NCI-H2196 (cell line): ENCODE measurements around the gene SLC26A9.

ENCODE experiments used
- DNase-seq: peaks from one replicate; lab custom pipeline; 2025; ENCODE audit not compliant: unreplicated experiment; lab: John Stamatoyannopoulos, UW

SLC26A9 gene

DNA sequence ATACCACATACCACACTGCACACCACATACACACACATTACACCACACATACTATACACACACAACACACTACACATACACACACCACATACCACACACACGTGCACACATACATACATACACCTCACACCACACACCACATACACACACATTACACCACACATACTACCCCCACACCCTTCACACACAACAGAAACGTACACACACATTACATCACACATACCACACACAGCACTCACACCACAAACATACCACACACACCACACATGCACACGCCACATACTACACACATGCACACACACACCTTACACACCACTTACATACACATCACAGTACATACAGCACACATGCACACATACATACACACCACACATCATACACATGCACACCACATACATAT lies 31.5 kb upstream of the SLC26A9 start:
- DNase-seq: no peak

DNA sequence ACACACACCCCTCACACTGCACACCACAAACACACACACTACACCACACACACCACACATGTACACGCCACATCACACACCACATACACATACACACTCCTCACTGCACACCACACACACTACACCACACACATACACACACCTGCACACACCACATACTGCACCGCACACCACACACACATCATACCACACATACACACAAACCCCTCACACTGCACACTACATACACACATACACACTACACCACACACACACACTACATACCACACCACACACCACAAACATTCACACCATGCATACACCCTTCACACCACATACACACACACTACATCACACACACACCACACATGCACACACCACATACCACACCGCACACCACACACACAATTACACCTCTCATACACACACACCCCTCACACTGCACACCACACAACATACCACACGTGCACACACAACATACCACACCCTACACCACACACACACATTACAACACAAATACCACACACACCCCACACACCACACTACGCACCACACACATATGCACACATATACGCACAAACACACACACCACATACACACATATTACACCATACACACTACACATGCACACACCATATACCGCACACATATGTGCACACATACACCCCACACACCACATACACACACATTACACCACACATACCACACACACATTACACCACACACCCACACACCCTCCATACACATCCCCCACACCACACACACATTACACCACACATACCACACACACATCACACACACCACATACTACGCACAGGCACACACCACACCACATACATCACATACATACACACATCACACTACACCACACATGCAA lies 30.3 kb upstream of the SLC26A9 start:
- no peak for DNase-seq

DNA sequence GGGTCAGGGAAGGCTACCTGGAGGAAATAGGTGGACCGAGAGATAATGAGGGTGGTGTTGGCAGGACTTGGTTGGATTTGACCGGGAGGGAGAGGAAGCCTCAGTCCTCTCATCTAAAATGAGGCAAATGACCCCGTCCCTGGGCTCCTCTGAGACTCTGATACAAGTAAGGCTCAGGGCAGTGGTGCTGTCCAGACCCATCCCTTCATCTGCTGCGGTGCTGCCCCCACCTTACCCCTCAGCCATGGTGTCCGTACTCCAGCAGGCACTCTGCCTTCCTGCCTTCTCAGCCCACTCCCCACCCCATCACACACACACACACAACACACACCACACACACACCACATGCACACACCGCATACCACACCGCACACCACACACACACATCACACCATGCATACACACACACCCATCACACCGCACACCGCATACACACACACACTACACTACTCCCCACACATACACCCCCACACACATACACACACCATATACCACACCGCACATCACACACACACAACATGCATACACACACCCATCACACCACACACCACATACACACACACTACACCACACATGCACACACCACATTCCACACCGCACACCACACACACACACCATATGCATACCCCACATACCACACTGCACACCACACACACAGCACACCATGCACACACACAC lies 29.4 kb upstream of the SLC26A9 start:
- no peak for DNase-seq

DNA sequence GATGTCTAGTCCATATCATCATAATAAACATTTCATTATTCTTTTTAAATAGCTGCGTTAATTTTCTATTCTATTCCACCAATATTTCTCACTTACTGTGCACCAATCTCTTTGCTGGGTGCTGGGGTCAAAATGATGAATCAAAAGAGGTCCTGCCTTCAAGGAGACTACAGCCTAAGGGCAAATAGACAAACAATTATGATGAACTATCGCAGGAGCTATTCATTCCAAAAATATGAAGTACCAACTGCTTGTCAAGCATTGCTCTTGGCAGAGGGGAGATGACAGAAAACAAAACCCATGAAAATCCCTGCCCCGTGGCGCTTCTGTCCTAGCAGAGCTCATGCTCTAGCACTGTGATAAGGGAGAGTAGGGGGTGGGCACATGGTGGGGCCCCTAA lies 28.8 kb upstream of the SLC26A9 start:
- no peak for DNase-seq

DNA sequence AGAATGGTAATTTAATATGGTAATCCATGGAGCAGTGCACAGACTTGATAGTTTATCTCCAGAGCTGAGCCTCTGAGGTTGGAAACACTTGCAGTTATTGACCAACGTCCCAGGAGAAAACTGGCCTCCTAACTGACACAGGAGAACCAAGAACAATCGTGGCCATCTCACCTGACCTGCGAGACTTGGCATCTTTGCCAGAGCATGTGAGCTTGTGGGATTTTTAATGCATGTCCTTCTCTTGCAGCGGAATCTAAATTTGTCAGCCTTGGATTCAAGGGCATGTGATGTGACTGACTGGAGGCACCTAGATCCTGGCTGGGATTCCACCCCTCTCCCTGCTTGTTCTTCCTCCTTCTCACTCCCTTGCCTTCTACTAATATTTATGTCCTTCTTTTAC lies 27.8 kb upstream of the SLC26A9 start:
- DNase-seq: peak; percentile 21

DNA sequence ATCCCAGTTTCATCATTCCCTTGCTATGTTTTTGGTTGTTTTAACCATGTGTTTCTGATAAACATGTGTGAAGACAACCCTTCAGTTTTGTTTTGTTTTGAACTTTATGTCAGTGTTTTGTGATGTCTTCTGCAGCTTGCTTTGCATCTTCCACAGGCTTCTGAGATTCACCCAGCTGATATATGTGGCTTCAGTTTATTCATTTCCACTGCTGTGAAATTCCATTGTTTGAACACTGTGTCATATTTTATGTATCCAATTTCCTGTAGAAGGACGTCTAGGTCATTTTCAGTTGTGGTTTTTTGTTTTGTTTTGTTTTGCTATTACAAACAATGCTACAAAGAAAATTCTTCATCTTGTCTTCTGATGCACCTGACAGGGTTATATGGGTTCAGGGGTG lies 27.2 kb upstream of the SLC26A9 start:
- DNase-seq: peak; percentile 17

DNA sequence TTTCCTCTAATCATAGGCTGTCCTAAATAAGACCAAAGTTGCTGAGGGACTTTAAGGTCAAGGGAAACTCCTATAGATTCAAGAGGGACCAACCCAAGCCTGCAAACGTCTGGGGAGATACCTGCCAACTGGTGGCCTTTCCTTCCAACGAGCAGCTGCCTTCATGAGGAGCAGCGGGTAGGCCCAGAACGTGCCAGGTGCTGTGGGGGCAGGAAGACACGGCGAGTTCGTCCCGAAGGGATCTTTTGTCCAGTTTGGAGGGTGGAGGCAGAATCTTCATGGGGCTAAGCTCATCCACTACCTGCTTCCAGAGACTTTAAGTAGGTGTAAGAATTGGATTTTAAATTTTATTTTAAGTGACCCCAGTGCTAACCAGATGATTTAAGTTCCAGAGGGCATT lies 26.0 kb upstream of the SLC26A9 start:
- DNase-seq: no peak

DNA sequence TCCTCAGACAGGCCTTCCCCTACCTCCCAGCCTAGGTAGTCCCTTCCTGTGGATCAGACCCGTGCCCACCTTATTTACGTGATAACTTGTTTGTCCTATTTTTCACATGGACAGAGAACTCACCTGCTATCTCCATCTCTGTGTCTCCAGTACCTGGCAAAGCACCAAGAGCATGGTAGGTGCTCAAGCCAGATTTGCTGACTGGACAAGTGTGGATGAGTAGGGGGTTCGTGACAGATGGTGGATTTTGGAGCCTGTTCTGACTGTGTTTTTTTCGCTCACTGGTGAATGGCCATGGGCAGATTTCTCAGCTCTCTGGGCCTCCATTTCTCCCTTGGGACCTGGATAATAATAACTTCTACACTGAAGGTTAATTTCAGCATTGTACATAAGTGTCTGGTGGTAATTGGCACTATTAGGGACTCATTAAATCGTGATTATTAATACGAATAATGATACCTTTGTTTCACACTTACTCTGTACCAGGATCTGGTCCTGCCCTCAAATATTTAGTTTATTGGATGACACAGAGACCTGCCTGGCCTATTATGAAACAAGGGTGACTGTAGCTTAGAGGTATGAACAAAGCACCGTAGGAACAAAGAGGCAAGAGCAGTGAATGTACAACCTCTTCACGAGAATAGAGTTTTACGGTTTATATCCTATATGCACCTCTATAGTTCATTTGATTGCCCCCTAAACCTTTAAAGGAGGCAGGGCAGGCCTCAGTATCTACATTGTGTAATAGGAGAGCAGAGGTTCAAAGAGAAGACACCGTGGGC lies 24.5 kb upstream of the SLC26A9 start:
- no peak for DNase-seq

DNA sequence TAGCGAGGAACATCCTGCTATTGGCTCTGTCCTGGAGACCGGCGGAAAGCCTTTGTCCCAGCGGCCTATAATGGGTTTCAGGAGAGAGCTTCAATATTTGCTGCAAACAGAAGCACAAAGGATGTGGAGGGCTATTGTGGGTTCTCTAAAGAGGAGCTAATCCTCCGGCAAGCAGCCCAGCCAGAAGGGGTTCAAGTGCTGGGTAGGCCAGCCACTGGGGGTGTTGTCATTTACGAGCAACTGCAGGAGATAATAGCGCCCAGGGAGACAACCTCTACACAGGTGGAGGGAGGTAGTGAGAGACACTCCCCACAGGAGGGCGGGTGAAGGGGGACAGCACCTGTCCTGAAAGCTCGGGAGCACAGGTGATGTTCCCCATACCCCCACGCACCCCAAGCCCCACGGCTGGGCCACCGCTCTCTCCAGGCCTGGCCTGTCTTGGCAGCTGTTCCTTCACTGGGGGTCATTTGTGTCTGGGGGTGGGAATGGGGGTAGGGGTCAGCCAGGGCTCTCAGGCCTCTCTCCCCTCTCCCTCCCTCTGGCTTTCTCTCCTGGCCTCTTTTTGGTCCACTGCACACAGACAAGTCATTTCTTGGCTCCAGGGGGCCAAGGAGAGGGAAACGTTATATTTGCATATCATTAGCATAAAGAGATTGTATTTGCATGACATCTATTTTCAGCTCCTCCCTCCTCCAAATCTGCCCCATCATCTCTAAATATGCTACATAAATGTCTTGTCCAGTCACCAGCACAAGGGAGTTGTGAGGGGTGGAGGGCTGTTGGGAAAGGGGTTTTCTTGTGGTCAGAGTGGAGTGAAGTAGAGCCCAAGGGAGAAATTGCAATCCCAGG lies 22.0 kb upstream of the SLC26A9 start:
- peak; percentile 91 for DNase-seq

DNA sequence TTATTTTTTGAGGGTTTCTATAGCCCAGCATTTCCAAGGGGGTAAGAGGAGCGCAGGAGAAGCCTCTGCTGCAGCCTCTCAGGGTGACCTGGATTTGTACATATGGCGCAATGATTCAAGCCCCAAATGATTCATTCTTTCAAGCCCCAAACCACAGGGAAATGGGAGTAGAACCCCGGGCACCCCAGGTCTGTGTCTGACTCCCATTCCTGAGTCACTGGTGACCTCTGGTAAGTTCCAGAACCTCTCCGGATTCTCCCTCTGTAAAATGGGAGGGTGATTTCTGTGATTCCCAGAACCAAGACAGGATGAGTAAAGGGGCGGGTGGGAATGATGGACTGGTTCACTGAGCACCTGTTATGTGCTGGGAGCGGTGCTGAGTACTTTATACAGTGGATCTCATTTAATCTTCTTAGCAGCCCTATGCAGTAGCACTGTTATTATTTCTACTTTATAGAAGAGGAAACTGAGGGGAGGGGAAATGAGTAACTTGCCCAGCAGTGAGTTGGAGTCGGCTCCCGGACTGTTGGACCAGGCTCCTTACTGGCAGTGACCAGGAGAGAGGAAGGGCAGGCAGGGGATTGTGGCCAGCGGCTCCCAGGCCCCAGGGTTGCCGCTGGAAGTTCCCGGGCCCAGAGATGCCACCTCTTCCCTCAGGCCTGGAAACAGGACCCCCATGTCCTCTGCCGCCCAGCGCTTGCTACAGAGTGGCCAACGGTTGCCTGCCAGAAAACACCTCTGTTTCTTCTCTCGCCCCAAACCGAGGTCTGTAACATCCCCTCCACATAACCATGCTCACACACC lies 20.3 kb upstream of the SLC26A9 start:
- no peak for DNase-seq

DNA sequence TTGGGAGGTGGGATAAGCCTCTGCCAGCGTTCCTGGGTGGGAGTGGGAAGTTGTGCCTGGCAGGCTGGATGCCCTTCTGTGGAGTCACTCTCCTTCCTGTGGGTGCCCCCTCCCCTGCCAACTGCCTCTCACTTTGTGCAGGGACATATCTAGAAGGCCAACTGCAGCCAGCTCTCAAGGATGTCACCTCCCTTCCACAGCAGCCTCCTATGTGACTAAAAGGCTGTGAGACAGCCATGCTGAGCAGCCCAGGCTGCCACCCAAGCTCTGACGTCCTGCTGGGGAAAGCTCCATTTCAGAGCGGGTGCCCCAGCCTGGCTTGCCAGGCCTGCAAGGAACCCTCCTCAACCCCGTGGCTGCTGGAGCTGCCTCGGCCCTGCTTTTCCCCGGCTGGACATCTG lies 19.6 kb upstream of the SLC26A9 start:
- DNase-seq: no peak

DNA sequence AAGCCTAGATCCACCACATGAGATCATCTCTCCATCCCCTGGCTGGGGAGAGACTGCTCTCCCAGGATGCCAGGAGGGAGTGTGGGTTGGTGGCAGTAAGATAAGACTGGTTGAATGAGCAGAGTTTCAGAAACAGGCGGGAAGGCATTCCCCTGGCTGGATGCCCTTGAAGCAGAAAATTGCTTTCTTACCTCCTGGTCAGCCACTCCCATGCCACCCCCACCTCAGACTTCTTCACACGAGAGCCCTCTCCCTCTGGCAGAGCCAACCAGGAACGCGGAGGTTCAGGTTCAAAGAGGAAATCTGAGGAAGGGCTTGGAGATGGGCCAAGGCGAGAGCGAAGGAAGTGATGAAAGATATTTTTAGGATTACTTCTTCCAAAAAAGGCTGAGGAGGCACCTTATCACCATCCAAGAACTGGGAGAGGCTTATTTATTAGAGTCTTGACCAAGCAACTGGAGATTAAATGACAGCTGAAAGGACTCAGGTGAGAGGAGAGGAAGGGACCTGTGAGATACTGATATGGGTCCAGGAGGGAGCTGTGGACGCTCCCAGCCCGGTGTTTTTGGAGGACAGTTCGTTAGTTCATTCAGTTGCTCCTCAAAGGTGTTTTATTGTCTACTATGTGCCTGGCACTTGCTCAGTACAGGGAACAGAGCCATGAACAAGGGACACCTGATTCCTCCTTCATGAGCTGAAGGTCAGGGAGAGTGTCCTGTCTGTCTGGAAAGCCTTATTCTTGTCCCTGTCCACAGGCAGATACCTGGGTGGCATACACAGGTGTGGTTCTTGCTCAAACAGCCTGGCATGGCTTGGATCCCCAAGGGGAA lies 18.9 kb upstream of the SLC26A9 start:
- DNase-seq: peak; percentile 91

DNA sequence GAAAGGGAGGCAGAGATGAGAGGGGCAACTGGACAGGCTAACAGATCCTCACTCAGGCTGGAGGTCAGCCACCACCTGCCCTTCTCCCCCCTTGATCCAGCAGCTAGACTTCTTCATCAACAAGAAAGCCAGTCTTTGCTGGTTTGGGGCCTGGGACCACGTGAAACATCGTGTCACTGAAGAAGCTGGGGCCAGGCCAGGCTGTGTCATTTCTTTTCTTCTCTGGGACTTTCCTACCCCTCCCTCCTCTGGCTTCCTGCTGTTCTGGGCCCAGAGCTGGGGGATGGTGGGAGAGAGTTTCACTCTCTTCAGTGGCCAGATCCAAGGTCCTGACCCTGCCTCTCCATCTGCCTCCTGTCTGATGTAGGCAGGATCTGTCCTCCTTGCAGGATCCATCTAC lies 18.1 kb upstream of the SLC26A9 start:
- DNase-seq: peak; percentile 67

DNA sequence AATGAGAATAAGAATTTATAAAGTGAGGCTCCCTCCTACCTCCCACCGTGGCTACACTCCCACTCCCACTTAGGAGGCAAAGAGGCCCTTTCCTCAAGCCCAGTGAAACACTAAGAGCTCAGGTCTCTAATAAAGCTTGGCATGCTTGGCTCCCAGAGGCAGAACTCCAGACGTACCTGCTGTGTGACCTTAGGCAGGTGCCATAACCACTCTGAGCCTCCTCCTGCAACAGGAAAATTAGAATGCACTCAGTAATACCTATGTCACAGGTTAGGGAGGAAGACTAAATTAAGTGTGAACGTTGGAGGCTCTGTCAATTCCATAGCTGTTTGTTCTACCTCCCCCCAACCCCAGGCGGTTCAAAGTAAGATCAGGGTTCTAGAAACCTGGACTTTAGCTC lies 16.5 kb upstream of the SLC26A9 start:
- no peak for DNase-seq

DNA sequence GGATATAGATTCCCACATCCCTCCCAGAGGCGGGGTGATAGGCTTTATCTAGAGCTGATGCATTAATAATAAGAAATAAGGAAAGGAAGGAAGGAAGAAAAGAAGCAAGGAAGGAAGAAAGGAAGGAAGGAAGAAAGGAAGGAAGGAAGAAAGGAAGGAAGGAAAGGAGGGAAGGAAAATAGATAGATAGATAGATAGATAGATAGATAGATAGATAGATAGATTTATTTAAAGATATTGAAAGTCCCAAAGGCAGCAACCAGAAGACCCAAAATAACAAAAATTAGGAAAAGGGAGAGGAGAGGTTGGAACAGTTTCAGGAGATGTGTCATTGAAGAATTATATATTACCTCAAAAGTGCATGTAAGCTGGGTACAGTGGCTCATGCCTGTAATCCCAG lies 12.2 kb upstream of the SLC26A9 start:
- no peak for DNase-seq

DNA sequence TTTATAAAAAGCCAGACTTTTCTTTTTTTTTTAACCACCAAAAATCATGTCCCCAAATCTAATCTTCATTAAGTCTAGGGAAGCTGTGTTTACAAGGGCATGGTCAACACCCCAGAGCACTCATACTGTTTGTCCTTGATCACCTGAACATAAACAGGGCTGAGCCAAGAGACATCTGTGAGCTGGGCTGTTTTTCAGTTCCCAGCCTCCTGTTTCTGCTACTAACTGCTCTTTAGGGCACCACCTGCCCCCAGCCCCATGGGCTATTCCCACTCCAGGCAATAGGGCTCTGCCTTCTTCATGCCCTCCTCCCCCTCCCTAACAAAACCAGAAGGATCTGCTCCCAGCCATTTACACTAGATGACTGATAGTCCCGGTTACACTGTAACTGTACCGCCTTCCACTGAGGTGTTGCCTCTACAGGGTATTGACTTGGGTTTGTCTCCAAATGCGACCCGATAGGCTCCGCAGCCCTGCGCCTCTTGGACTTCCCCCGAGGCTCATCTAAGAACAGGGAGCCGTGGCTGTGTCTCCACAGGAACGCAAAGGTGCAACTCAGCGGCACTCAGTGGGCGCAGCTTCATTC lies 11.7 kb upstream of the SLC26A9 start:
- peak; percentile 71 for DNase-seq

DNA sequence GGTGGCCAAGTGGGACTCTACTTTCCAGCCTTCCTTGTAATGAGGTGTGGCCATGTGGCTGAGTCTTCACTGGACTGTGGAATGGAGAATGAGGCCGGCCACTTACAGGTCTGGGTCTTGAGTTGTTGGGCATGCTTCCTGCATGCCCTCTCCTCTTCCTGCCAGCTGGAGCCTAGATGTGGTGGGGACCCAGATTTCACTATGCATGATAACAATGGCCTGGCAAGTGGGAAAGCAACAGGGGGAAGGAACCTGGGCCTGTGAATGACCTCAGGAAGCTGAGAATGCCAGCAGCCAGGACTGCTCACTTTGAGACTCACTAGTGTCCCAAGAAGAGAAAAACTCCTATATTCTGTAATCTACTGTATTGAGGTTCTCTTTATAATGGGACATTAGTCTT lies 8.5 kb upstream of the SLC26A9 start:
- DNase-seq: no peak

DNA sequence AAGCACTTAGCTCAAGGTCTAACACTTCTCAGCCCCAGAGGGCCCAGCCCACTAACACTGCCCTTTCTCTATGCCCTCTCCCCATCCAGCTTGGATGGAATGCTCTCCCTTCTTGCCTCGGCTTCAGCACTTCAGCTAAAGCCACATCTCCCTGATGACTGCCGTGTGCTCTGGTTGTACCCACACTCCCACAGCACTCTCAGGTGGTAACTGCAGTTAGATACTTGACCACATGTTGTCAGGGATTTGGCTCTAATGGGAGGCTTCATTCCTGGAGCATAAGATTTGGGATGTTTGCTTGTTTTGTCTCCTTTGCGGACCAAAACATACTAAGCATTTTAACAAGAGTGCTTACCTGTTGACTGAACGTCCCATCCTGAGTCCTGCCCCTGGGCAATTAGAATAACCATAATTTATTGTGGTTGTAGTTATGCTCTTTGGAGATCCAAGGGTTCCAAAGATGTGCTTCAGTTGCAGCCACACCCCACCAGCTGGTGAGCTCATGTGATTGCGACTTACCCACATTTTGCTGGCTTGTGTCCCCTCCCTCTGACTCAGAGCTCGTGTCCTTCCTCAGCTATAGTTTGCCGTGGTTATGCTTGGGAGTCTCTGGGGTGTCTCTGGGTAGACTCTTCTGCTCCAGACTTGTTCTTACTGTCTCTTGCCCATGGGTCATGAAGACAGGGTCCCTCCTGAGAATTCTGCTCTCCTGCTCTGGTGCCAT lies 7.7 kb upstream of the SLC26A9 start:
- no peak for DNase-seq
